Fibroblast of lung (primary cell): ENCODE data around the gene ABCC11.

Experiments used
- EZH2 ChIP-seq: IDR thresholded peaks from 2 replicates; pipeline ENCODE4 v1.5.1; 2012; ENCODE audit warnings: low read length, control low read depth, mild to moderate bottlenecking; ENCODE audit errors: missing control alignments
- TF ChIP-seq, protein P1 (sequence below), 2 donors: IDR thresholded peaks in 1 of 2; conservative IDR thresholded peaks in 1 of 2; 1 replicate in 1 of 2; 2 replicates in 1 of 2; pipeline ENCODE4 v1.5.1; 2011 to 2012; ENCODE audit warnings: low read length in 2 of 2, control low read depth in 1 of 2, inconsistent platforms in 1 of 2, low read depth in 1 of 2, mild to moderate bottlenecking in 1 of 2

DNA sequence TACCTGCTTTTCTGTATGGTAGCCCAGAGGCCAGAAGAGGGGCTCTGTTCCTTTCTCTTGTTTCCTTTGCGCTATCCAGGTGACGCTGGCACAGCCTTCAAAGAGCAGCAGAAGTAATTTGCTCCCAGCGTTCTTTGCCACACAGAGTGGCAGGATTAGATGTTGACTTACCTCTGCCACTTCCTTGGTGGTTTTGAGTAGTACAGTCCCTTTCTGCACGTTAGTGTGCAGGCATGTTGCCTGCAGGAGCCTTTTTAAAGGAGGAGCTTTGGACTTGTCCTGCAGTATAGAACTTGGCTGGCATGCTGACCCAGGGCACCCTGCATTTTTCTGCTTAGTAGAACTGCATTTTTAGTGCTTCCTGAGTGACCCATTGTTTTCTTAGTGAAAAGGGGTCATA lies at the start of gene ABCC11:
- TF ChIP-seq, protein P1, sequence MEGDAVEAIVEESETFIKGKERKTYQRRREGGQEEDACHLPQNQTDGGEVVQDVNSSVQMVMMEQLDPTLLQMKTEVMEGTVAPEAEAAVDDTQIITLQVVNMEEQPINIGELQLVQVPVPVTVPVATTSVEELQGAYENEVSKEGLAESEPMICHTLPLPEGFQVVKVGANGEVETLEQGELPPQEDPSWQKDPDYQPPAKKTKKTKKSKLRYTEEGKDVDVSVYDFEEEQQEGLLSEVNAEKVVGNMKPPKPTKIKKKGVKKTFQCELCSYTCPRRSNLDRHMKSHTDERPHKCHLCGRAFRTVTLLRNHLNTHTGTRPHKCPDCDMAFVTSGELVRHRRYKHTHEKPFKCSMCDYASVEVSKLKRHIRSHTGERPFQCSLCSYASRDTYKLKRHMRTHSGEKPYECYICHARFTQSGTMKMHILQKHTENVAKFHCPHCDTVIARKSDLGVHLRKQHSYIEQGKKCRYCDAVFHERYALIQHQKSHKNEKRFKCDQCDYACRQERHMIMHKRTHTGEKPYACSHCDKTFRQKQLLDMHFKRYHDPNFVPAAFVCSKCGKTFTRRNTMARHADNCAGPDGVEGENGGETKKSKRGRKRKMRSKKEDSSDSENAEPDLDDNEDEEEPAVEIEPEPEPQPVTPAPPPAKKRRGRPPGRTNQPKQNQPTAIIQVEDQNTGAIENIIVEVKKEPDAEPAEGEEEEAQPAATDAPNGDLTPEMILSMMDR (conservative IDR thresholded peaks at IDR 0.05 in 1 of 2, IDR thresholded peaks at IDR 0.05 in 1 of 2; ENCODE audit: low read depth in 1 of 2, low read length in 2 of 2), result no peak
- TF ChIP-seq EZH2, result no peak
